Measurements from ENCODE around the gene FAAP20. TPM values are rescaled to one million over a fixed set of nuclear protein-coding genes. Genes with fewer than 3 reads are reported as not detected.

The FAAP20 gene
- polyA plus RNA-seq, 3 donors from 2014 or later: 56.7 to 99.6 (median 79.2) TPM

DNA sequence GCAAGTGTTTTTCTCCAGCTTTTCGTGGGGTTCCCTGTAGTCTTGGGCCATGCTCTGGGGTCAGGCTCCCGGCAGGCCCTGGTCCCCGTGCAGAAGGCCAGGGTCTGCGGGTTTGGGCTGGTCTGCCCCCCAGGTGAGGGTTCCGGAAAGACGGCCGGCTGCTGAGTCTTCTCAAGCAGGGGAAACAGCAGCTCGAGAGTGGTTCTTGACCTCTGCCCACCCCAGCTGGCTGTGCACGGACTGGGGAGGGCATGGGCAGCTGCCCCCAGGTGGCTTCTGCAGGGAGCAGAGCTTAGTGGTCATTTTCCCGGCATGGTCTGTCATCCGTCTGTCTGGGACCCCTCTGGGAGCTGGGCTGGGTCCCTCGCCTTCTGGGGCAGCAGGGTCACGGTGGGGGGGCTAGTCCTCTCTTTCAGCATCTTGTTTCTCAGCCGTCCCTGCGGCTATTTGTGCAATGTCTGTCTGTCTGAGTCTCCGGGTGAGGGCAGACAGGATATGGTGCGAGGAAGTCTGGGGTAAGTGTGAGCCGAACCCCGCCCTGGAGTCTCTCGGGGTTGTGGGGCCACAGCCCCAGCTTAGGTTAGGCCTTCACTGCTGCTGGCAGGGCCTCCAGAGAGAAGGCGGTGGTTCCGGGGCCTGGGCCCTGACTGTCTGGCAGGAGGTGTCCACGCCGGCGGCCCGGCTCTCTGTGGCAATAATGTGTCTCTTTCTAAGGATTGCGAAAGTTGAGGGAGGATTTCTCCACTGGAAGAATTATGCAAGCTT is 39.6 kb upstream of the FAAP20 start:
- H3K36me3 Mint-ChIP-seq: peaks cover 0 to 3% (median 0%) of the 10 kb centered on the region in 3 donors
- DNase-seq: peak; percentile 94
- H3K27ac Mint-ChIP-seq: peak overlapping the region; percentile 88 to 100 (median 98)
- no peaks in the 10 kb centered on the region for H3K9me3 Mint-ChIP-seq
- H3K4me1 Mint-ChIP-seq: peaks cover 82 to 84% of the 10 kb centered on the region in 2 donors
- H3K27me3 Mint-ChIP-seq (ENCODE audit: low read depth in 3 of 3): peaks cover 59 to 92% (median 90%) of the 10 kb centered on the region in 3 donors
- peak overlapping the region; percentile 81 to 91 (median 86) for H3K4me3 Mint-ChIP-seq

DNA sequence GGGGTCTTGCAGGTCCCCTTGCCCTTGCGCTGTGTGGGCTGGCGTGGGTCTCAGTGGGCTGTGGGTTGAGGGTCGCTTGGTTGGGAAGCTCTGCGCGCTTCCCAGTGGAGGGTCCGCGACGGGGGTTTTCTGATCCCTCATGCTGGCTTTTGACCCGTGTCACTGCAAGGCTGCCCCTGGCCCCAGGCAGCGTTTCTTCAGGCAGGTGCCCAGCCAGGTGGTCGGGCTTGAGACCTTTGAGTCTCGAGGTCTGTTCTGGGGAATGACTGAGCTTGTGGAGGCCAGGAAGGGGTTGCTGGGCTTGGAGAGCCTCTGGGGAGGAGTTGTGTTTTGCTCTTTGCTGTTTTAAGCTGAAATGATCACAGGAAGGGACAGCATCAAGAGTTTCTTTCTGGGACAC is 38.9 kb upstream of the FAAP20 start:
- DNase-seq: peak in 1 of 3 donors; percentile 7
- peaks cover 61 to 92% (median 89%) of the 10 kb centered on the region in 3 donors for H3K27me3 Mint-ChIP-seq (ENCODE audit: low read depth in 3 of 3)
- H3K27ac Mint-ChIP-seq: peak overlapping the region; percentile 29 to 100 (median 98)
- peaks cover 0 to 3% (median 0%) of the 10 kb centered on the region in 3 donors for H3K36me3 Mint-ChIP-seq
- peaks cover 0 to 3% (median 0%) of the 10 kb centered on the region in 6 donors for H3K9me3 Mint-ChIP-seq
- peaks cover 82 to 85% of the 10 kb centered on the region in 2 donors for H3K4me1 Mint-ChIP-seq
- peak overlapping the region; percentile 45 to 91 (median 64) for H3K4me3 Mint-ChIP-seq

DNA sequence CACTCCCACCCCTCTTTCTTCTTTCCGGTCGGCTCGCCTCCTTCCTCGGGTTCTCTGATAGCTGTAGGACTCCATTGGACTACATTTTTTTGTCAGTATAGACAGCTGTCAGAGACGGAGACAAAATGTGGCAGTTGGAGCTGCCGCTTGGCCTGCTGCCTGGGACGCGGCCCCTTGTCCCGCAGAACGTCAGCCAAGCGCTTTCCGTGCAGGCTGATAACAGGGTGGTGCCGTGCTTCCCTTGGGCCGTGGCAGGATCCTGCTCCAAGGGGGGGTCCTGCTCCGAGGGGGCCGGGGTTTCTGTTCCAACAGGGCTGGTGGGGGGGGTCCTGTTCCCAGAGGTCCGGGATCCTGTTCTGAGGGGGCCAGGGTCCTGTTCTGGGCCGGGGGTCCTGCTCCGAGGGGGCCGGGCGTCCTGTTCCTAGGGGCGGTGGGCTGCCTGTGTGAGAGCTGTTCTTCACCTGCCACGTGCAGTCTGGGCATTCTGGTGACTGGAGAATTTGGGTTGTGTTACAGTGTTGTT is 38.4 kb upstream of the FAAP20 start:
- Mint-ChIP-seq H3K4me3 (peak overlapping the region; percentile 45 to 95 (median 88)), H3K27me3 (ENCODE audit: low read depth in 3 of 3) (peaks cover 61 to 87% (median 84%) of the 10 kb centered on the region in 3 donors), H3K27ac (peak overlapping the region; percentile 9 to 100 (median 98)), H3K36me3 (peaks cover 0 to 3% (median 0%) of the 10 kb centered on the region in 3 donors), H3K9me3 (peaks cover 0 to 3% (median 0%) of the 10 kb centered on the region in 6 donors), H3K4me1 (peaks cover 82 to 85% of the 10 kb centered on the region in 2 donors)
- peak in 1 of 3 donors; percentile 10 for DNase-seq

DNA sequence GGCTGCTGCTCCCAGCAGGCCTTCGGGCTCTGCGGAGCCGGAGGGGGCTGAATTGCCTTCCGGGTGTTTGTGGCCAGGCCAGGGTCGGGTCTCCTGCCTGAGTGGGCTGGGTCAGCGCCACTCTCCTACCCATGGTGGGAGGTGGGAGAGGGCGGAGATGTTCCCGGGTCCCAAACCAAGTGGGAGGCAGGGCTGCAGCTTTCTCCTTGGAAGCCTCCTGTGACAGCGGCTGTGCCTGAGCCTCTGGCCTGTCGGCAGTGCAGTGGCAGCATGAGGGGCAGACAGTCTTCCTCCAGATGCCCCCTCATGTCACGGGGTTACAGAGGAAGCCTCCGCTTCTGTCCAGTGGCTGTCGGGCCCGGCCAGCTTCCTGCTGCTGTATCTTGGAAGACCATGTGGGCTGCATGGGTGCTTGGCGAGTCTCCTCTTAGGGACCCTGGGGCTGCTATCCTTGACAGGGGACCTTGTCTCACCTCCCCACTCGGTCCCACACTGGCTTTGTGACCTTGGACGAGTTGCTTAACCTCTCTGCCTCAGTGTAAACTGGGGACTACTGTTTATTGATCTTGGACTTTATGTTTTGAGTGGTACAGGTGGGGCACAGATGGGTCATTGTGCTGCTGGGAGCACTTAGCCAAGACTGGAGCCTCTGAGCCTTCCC is 37.8 kb upstream of the FAAP20 start:
- Mint-ChIP-seq H3K27me3 (ENCODE audit: low read depth in 3 of 3) (peaks cover 61 to 85% (median 82%) of the 10 kb centered on the region in 3 donors), H3K4me1 (peaks cover 78 to 82% of the 10 kb centered on the region in 2 donors), H3K36me3 (peaks cover 0 to 3% (median 0%) of the 10 kb centered on the region in 3 donors), H3K4me3 (peak overlapping the region; percentile 91 to 96 (median 94)), H3K27ac (peak overlapping the region; percentile 72 to 100 (median 96)), H3K9me3 (peaks cover 0 to 3% (median 0%) of the 10 kb centered on the region in 6 donors)
- DNase-seq: peak in 1 of 3 donors; percentile 22

DNA sequence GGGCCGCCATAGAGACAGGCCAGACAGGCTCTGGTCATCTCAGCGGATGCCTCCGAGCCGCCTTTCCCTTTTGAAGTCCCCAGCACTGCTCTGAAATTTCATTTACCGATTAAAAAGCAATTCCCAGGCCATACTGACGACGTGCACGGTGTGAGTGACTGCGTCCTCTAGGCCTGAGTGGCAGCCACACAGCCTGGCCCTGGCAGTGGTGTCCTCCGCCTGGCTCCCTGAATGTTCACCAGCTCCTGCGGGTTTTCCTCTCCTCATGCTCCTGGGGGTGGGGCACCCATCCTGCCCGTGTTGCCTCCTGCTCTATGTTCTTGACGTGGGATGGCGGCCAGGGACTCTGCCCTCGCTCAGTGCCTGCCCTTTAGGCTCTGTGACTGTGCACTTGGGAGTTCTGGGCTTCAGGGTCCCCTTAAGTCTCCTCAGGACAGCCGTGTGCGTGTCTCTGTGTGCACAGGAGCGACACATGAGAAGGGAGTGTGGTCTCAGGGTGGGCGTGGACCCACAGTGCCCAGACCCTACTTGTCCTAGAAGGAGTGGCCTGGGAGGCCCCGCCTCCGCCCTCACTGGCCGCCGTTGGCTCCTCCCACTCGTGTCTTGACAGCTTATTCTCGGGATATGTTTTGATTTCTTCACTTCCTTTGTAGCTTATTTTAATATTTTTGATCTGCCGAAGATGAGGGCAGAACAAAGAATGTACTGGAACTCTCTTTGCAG is 37.1 kb upstream of the FAAP20 start:
- H3K36me3 Mint-ChIP-seq: peaks cover 0 to 3% (median 0%) of the 10 kb centered on the region in 3 donors
- peak; percentile 43 to 59 (median 47) for DNase-seq

DNA sequence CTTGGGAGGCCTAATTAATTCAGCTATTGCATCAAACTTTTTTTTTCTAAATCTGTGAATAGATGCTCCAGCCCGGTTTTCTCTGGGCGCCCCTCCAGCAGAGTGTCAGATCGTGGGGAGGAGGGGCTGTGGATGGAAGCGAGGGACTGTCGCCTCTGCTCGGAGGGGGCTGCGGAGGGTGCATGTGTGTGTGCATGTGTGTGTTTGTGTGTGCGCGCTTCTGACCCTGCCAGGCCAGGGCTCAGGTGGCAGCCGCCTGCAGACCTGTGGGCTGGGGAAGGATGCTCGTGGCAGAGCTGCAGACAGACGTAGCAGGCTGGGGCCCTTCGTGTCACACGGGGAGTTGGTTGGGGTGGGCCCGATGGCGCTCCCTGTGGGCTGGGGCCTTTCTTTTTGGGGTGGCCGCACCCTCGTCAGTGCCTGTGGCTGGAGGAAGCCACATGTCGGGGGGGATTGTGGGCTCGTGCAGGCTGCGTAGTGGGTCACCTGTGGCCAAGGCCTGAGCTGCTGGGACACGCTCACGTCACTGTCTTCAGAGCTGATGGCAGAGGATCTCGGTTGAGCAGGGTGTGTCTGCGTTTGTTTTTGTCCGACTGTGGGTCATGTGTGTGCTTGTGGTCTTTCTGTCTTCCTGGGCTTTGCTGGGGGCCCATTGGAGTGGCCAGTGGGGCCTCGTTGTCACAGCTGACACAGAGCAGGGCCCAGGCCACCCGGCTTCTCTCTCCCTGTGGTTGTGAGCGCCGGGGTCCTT is 36.4 kb upstream of the FAAP20 start:
- peak; percentile 90 to 94 (median 91) for DNase-seq
- H3K27ac Mint-ChIP-seq: peak overlapping the region; percentile 72 to 100 (median 96)
- peak overlapping the region; percentile 91 to 96 (median 94) for H3K4me3 Mint-ChIP-seq
- peaks cover 0 to 3% (median 0%) of the 10 kb centered on the region in 6 donors for H3K9me3 Mint-ChIP-seq
- peaks cover 68 to 82% (median 74%) of the 10 kb centered on the region in 3 donors for H3K27me3 Mint-ChIP-seq (ENCODE audit: low read depth in 3 of 3)
- H3K36me3 Mint-ChIP-seq: peaks cover 0 to 3% (median 0%) of the 10 kb centered on the region in 3 donors
- H3K4me1 Mint-ChIP-seq: peaks cover 71% of the 10 kb centered on the region in 2 donors

More for the DNA sequence above, 37.1 kb upstream of the FAAP20 start:
- Mint-ChIP-seq H3K9me3 (peaks cover 0 to 3% (median 0%) of the 10 kb centered on the region in 6 donors), H3K4me1 (peaks cover 73 to 76% of the 10 kb centered on the region in 2 donors), H3K4me3 (peak overlapping the region; percentile 91 to 96 (median 94)), H3K27me3 (ENCODE audit: low read depth in 3 of 3) (peaks cover 61 to 82% (median 76%) of the 10 kb centered on the region in 3 donors), H3K27ac (peak overlapping the region; percentile 72 to 100 (median 96))

DNA sequence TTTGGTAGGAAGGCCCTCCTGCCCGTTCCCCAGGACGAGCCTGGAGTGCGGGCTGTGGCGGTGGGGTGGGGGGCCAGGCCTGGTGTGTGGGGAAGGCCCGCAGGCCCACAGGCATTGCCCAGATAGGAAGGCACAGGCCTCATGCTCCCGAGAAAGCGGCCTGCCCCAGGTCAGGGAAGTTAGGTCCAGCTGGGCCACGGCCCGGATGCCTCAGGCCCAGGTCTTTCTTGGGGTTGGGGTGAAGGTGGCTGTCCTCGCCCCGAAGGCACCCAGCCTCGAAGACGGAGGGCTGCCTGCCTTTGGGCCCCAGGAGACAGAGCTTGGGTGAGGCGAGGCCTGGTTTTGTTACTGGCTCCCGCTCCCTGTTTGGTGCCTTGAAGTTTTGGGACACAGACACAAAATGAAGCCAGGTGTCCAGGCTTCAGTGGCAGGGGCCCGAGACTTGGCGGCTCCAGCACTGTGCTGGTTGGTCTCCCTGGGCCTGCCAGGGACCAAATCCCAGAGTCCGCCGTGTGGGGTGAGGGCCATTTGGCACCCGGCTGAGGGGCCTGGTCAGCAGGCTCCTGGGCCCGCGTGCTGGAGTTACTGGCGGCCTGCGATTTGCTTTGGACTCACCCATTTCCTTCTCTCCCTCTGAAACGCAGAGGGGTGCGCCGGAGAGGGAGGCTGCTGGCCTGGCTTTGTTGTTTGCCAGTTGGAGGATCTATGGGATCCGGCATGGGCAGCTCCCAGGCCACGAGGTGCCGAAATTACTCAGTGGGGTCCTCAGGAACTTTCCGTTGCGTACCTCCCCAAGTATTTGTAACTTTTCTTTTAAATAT is 35.5 kb upstream of the FAAP20 start:
- DNase-seq: peak in 1 of 3 donors; percentile 29
- Mint-ChIP-seq H3K36me3 (peaks cover 0 to 3% (median 0%) of the 10 kb centered on the region in 3 donors), H3K27ac (peak overlapping the region; percentile 72 to 100 (median 98)), H3K27me3 (ENCODE audit: low read depth in 3 of 3) (peaks cover 62 to 80% (median 66%) of the 10 kb centered on the region in 3 donors), H3K4me1 (peaks cover 63% of the 10 kb centered on the region in 2 donors), H3K9me3 (peaks cover 0 to 3% (median 0%) of the 10 kb centered on the region in 6 donors), H3K4me3 (peak overlapping the region; percentile 91 to 96 (median 94))

DNA sequence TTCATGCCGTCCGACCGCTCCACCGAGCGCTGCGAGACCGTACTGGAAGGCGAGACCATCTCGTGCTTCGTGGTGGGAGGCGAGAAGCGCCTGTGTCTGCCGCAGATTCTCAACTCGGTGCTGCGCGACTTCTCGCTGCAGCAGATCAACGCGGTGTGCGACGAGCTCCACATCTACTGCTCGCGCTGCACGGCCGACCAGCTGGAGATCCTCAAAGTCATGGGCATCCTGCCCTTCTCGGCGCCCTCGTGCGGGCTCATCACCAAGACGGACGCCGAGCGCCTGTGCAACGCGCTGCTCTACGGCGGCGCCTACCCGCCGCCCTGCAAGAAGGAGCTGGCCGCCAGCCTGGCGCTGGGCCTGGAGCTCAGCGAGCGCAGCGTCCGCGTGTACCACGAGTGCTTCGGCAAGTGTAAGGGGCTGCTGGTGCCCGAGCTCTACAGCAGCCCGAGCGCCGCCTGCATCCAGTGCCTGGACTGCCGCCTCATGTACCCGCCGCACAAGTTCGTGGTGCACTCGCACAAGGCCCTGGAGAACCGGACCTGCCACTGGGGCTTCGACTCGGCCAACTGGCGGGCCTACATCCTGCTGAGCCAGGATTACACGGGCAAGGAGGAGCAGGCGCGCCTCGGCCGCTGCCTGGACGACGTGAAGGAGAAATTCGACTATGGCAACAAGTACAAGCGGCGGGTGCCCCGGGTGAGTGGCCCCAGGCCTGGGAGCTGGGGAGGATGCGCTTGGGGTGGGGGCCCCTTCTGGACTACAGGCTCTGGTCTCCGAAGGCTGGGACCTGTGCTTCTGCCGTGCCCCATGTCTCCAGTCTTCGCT is 34.7 kb upstream of the FAAP20 start:
- peaks cover 0 to 3% (median 0%) of the 10 kb centered on the region in 3 donors for H3K36me3 Mint-ChIP-seq
- H3K4me3 Mint-ChIP-seq: peak overlapping the region; percentile 91 to 96 (median 94)
- H3K27ac Mint-ChIP-seq: peak overlapping the region; percentile 83 to 100 (median 98)
- peaks cover 54 to 71% (median 57%) of the 10 kb centered on the region in 3 donors for H3K27me3 Mint-ChIP-seq (ENCODE audit: low read depth in 3 of 3)
- H3K4me1 Mint-ChIP-seq: peaks cover 55 to 56% of the 10 kb centered on the region in 2 donors
- peaks cover 0 to 3% (median 0%) of the 10 kb centered on the region in 6 donors for H3K9me3 Mint-ChIP-seq
- peak; percentile 74 to 81 (median 81) for DNase-seq

DNA sequence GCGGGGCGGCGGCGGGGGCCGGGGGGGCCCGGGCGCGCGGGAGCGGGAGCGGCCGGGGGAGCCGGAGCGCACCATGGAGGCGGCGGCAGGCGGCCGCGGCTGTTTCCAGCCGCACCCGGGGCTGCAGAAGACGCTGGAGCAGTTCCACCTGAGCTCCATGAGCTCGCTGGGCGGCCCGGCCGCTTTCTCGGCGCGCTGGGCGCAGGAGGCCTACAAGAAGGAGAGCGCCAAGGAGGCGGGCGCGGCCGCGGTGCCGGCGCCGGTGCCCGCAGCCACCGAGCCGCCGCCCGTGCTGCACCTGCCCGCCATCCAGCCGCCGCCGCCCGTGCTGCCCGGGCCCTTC is 34.1 kb upstream of the FAAP20 start:
- H3K9me3 Mint-ChIP-seq: peaks cover 0 to 3% (median 0%) of the 10 kb centered on the region in 6 donors
- no peak for DNase-seq
- H3K4me3 Mint-ChIP-seq: peak overlapping the region; percentile 91 to 96 (median 94)
- H3K36me3 Mint-ChIP-seq: peaks cover 0 to 3% (median 0%) of the 10 kb centered on the region in 3 donors
- peaks cover 49 to 65% (median 52%) of the 10 kb centered on the region in 3 donors for H3K27me3 Mint-ChIP-seq (ENCODE audit: low read depth in 3 of 3)
- peak overlapping the region; percentile 83 to 100 (median 98) for H3K27ac Mint-ChIP-seq
- H3K4me1 Mint-ChIP-seq: peaks cover 50% of the 10 kb centered on the region in 2 donors

DNA sequence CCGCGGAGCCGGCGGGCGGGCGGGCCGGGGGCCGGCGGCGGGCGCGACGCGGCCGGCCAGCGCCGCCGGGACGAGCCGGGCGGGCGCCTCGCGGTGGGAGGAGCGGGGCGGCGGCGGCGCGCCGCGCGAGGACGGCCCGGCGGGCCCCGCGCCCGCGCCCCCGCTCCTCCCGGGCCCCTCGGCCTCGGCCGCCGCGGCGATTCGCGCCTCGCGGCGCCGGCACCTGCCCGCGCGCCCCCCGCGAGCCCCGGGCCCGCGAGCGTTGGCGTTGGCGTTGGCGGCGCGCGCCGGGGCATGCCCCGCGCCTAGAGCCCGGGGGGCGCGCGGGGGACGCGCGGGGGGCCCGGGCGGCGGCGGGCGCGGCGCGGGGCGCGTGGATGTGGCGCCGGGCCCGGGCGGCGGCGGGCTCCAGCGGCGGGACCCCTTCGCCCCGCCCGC is 33.6 kb upstream of the FAAP20 start, which contains the start of gene SKI:
TSS of gene SKI (plus strand) at position 163 of the 438 bp plus-strand sequence. CDS start 448 bp downstream, outside the sequence.
- peak within 1 kb of the TSS; percentile 83 to 100 (median 98) for H3K27ac Mint-ChIP-seq
- H3K4me1 Mint-ChIP-seq: peaks cover 45 to 46% of the 10 kb centered on the region in 2 donors
- H3K4me3 Mint-ChIP-seq: peak within 1 kb of the TSS; percentile 91 to 96 (median 94)
- H3K27me3 Mint-ChIP-seq (ENCODE audit: low read depth in 3 of 3): peaks cover 44 to 60% (median 47%) of the 10 kb centered on the region in 3 donors
- peaks cover 0 to 3% (median 0%) of the 10 kb centered on the region in 3 donors for H3K36me3 Mint-ChIP-seq
- H3K9me3 Mint-ChIP-seq: peaks cover 0 to 3% (median 0%) of the 10 kb centered on the region in 6 donors
- no peak for DNase-seq

Data from immature natural killer cell (primary cell).